Brain microvascular endothelial cell (primary cell): ENCODE data around the gene PHF21A.

Source experiments
- DNase-seq: peaks from one replicate; pipeline ENCODE4 v3.0.0-alpha.2; 2020
- H3K27ac ChIP-seq: fragments of 250-450 bp; sonication (Bioruptor Pico); 2 replicates; pipeline ENCODE4 v1.5.1; 2020; ENCODE audit warnings: mild to moderate bottlenecking, moderate library complexity
- H3K27me3 ChIP-seq: fragments of 250-450 bp; sonication (Bioruptor Pico); replicated peaks from 2 replicates; pipeline ENCODE4 v1.5.1; 2020; ENCODE audit warnings: mild to moderate bottlenecking
- H3K36me3 ChIP-seq: fragments of 250-450 bp; sonication (Bioruptor Pico); replicated peaks from 2 replicates; pipeline ENCODE4 v1.5.1; 2020; ENCODE audit warnings: mild to moderate bottlenecking
- H3K4me3 ChIP-seq: 2 replicates; pipeline ENCODE4 v1.5.1; 2011; ENCODE audit warnings: low read depth, mild to moderate bottlenecking, control low read depth, low read length, moderate library complexity
- CTCF ChIP-seq: IDR thresholded peaks from 2 replicates; pipeline ENCODE4 v1.5.1; 2011; ENCODE audit warnings: low read depth, mild to moderate bottlenecking, moderate library complexity, low read length, control low read depth, inconsistent platforms; ENCODE audit errors: missing control alignments
- in situ Hi-C: cut with HindIII; loops from 2 replicates; pipeline ENCODE4 v1.10.0; 2017; ENCODE audit warnings: low sequenced_read_pairs, low pct_ligation_motif_present

Gene PHF21A

GRCh38 chr11:45915446-45915845 is 205.8 kb downstream of the PHF21A start:
- in situ Hi-C loops, result no loop called here
- no peaks in the 10 kb centered on the region for H3K27me3 ChIP-seq
- no peak overlapping the region for H3K4me3 ChIP-seq
- TF ChIP-seq CTCF, result no peak
- no peak overlapping the region for H3K27ac ChIP-seq
- peaks cover 32% of the 10 kb centered on the region for H3K36me3 ChIP-seq
- no peak for DNase-seq

GRCh38 chr11:45913942-45914635 is 207.2 kb downstream of the PHF21A start:
- TF ChIP-seq CTCF, result no peak
- DNase-seq, result no peak
- Histone ChIP-seq H3K36me3 (peaks cover 39% of the 10 kb centered on the region), H3K27ac (no peak overlapping the region), H3K27me3 (no peaks in the 10 kb centered on the region), H3K4me3 (no peak overlapping the region)
- in situ Hi-C loops, result no loop called here

DNA sequence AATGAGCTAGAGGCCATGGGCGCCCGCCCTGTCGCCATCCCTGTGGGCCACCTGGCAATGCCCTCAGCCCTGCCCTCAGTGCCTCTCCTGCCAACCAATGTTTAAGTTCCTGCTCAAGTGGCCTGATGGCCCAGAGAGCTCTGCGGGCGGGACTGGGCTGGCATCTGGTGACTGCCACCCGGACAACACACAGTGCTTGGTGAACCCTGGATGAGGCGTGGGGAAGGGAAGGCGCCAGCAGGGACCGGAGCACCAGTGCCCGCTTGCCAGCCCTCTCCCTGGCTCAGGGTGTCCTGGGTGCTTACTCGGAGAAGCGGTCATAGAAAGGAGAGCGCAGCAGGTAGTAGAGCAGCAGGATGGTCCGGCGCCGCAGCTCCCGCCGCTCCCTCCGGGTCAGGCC is 207.7 kb downstream of the PHF21A start:
- Histone ChIP-seq H3K27ac (no peak overlapping the region), H3K4me3 (no peak overlapping the region), H3K27me3 (no peaks in the 10 kb centered on the region), H3K36me3 (peaks cover 39% of the 10 kb centered on the region)
- no peak for DNase-seq
- in situ Hi-C loops, result no loop called here
- no peak for TF ChIP-seq CTCF

GRCh38 chr11:45910623-45911022 is 210.6 kb downstream of the PHF21A start:
- Histone ChIP-seq H3K27ac (no peak overlapping the region), H3K27me3 (no peaks in the 10 kb centered on the region), H3K4me3 (no peak overlapping the region), H3K36me3 (peaks cover 39% of the 10 kb centered on the region)
- in situ Hi-C loops, result no loop called here
- no peak for TF ChIP-seq CTCF
- no peak for DNase-seq

DNA sequence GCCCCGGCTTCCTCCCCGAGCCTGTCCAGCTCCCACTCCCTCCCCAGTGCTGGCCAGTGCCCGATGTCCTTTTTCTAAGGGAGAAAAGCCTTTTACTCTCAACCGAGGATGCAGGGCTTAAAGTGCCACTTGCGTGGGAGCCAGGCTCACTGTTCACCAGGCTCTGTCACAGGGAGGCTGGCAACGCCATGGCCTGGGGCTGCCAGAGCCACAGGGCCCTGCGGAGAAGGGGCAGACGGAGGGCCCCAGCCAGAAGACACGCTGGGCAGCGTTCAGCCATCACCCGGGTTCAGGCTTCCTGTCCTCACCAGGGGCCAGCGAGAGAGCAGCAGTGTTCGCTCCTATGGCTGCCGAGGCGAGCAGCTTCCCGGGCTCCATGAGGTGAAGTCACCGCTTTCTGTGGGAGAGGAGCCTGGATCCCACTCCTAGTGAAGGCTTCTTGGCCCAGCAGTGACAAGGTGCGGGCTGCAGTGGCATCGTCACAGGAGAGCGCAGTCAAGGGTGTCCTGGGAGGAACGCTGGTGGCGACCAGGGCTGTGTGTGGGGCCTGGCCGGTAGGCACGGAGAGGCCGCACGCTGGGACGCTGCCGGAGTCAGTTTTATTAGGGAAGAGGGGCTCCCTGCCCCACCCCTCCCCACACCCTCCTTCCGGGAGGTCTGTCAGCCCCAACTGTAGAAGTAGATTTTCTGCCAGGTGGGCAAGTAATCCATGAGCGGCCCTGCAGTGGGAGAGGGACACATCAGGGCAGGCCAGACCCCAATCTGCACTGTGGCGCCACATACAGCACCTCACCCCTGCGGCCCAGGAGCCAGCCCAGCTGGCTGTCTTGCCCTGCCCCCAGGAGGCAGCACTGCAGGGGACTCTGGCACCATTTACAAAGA is 211.4 kb downstream of the PHF21A start:
- Histone ChIP-seq H3K36me3 (peaks cover 33% of the 10 kb centered on the region), H3K27ac (no peak overlapping the region), H3K4me3 (no peak overlapping the region), H3K27me3 (no peaks in the 10 kb centered on the region)
- in situ Hi-C loops, result no loop called here
- no peak for DNase-seq
- TF ChIP-seq CTCF, result no peak
